Lung (tissue), 12 donors: ENCODE results near the gene LEKR1. TPM values are rescaled to one million over a fixed set of nuclear protein-coding genes. Genes with fewer than 3 reads are reported as not detected.

Experiments used
- ATAC-seq: fragments of 200-7000 bp; cut with Tn5 transposase; one replicate; pipeline ENCODE4 v1.9.1; 2020; ENCODE audit warnings: moderate number of reproducible peaks; ENCODE audit not compliant: insufficient read depth, low FRiP score
- DNase-seq, 3 donors: peaks; one replicate each; pipeline ENCODE4 v3.0.0-alpha.2; 2013 to 2017
- H3K27ac ChIP-seq, 2 donors: one replicate each; pipeline ENCODE4 v1.5.1; 2013; ENCODE audit warnings: mild to moderate bottlenecking in 2 of 2, moderate library complexity in 2 of 2, control low read depth in 1 of 2, inconsistent platforms in 1 of 2, low read depth in 1 of 2, low read length in 1 of 2
- H3K27me3 ChIP-seq, 3 donors: one replicate each; pipeline ENCODE4 v1.5.1; 2013; ENCODE audit warnings: low read length in 2 of 3; ENCODE audit not compliant: control insufficient read depth in 3 of 3, insufficient read depth in 3 of 3
- H3K36me3 ChIP-seq, 4 donors: one replicate each; pipeline ENCODE4 v1.5.1; 2013; ENCODE audit warnings: low read length in 4 of 4, mild to moderate bottlenecking in 1 of 4, moderate library complexity in 1 of 4; ENCODE audit not compliant: control insufficient read depth in 4 of 4, insufficient read depth in 4 of 4
- H3K4me1 ChIP-seq, 5 donors: one replicate each; pipeline ENCODE4 v1.5.1; 2013; ENCODE audit warnings: low read length in 5 of 5, mild to moderate bottlenecking in 2 of 5, moderate library complexity in 1 of 5; ENCODE audit not compliant: control insufficient read depth in 5 of 5, insufficient read depth in 5 of 5
- H3K4me3 ChIP-seq: one replicate; pipeline ENCODE4 v1.5.1; 2013; ENCODE audit warnings: mild to moderate bottlenecking, control low read depth, moderate library complexity
- H3K9ac ChIP-seq, 2 donors: one replicate each; pipeline ENCODE4 v1.5.1; 2013; ENCODE audit warnings: low read length in 2 of 2, control low read depth in 1 of 2; ENCODE audit not compliant: insufficient read depth in 1 of 2
- H3K9me3 ChIP-seq, 4 donors: one replicate each; pipeline ENCODE4 v1.5.1; 2013; ENCODE audit warnings: low read length in 3 of 4, mild to moderate bottlenecking in 1 of 4, moderate library complexity in 1 of 4; ENCODE audit not compliant: control insufficient read depth in 4 of 4, insufficient read depth in 3 of 4
- WGBS, 2 donors: extraction: QIAGEN DNeasy Blood & Tissue Kit; methylation state at CpG; one replicate each; pipeline ENCODE4 v1.1.7; 2013; 5-methylcytosine and 5-hydroxymethylcytosine counted together
- polyA plus RNA-seq, 2 donors: library from polyadenylated mRNA; stranded (reverse); fragments of 200-250 nt; gene quantifications; one replicate each; pipeline ENCODE4 v1.2.1, GENCODE V29; 2013
- total RNA-seq, 2 donors: library from RNA; depleted of rRNA in 1 of 2; stranded (reverse); fragments of >200 nt in 1 of 2; gene quantifications; one replicate each; pipeline ENCODE4 v1.2.1, GENCODE V29; 2014 to 2021
- TF ChIP-seq, protein P1 (sequence below): IDR thresholded peaks from 2 replicates; pipeline ENCODE4 v1.5.1; 2012; ENCODE audit warnings: mild to moderate bottlenecking; ENCODE audit errors: control extremely low read depth, extremely low read depth
- donor health status: control.
- donor health status: control.
- donor health status: Bipolar disorder and iron deficiency.
- donor health status: healthy.
- donor health status: DM: yes; HTN: yes; CAD: no.

Gene LEKR1
- total and polyA plus RNA-seq, 4 donors: 0.71 to 5.4 (median 3.2) TPM

DNA sequence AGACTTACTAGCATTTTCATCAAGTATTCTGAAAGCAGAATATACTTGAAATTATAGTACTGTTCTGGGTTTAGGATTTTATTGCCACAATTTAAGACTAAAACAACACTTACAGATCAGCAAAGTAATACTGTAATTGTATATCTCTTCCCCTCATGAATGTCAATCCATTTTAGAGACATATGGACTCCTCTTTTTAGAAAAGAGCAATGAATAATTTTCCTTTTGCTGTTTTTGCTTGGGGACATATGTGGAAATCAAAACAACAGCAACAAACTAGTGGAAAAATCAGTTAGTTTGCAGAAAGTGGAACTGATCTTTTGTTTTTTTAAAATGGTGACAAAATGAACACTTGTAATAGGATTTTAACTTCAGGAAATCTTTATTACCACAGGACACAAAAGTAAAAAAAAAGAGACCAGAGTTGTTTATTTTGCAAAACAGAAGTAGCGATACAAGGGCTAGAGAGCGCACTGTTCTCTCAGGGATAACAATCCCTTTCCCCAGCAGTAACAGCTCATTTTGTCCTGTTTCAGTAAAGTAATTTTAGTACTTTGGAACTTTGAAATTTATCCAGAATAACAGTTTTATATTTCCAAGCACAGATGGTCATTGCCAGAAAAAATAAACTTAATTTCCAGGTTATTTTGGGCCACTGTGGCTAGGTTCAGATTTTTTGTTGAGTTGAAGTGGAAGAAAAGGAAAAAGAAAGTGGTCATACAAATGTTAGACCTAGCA is 17.1 kb downstream of the LEKR1 start:
- WGBS, 2 donors: 75 to 76% methylated on average over 2 of the region's 2 CpGs
- H3K4me1 ChIP-seq: no peaks in the 10 kb centered on the region

DNA sequence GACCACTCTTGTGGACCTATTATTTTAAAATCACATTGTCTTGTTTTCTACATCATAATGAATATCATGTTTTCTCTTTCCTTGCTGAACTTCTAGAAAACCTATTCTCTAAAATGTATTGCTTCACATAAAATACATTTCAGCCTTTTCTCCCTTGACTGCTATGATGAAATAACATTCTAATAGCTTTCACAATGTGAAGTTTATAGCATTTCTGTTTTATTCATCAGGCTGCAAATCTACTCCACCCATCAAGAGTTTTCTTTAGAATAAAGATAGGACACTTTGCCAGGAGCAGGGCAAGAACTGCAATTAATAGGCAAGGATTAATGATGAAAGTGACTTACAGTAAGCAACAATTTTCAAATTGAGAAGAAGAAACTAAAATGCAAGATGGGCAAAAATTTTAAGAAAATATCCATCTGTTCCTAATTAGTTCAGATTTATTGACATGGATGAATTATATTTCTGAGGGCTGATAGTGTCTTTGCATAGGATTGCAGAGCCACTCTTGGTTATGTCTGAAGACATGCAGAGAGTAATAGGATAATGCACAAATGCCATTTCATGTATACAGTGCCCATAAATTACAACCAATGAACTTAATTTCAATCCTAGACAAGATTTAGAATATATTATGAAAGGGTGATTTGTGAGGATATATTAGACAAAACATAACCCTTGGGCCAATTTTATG is 21.7 kb downstream of the LEKR1 start:
- TF ChIP-seq, protein P1, sequence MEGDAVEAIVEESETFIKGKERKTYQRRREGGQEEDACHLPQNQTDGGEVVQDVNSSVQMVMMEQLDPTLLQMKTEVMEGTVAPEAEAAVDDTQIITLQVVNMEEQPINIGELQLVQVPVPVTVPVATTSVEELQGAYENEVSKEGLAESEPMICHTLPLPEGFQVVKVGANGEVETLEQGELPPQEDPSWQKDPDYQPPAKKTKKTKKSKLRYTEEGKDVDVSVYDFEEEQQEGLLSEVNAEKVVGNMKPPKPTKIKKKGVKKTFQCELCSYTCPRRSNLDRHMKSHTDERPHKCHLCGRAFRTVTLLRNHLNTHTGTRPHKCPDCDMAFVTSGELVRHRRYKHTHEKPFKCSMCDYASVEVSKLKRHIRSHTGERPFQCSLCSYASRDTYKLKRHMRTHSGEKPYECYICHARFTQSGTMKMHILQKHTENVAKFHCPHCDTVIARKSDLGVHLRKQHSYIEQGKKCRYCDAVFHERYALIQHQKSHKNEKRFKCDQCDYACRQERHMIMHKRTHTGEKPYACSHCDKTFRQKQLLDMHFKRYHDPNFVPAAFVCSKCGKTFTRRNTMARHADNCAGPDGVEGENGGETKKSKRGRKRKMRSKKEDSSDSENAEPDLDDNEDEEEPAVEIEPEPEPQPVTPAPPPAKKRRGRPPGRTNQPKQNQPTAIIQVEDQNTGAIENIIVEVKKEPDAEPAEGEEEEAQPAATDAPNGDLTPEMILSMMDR: no peak
- ATAC-seq: no peak
- H3K27ac ChIP-seq: no peak overlapping the region

More for the DNA sequence above, 17.1 kb downstream of the LEKR1 start:
- Histone ChIP-seq H3K9ac (no peak overlapping the region), H3K27me3 (no peaks in the 10 kb centered on the region), H3K4me3 (no peak overlapping the region), H3K36me3 (no peaks in the 10 kb centered on the region), H3K27ac (no peak overlapping the region), H3K9me3 (no peaks in the 10 kb centered on the region)
- ATAC-seq: no peak
- DNase-seq: peak in 1 of 3 donors; percentile 6
- TF ChIP-seq, protein P1: no peak

DNA sequence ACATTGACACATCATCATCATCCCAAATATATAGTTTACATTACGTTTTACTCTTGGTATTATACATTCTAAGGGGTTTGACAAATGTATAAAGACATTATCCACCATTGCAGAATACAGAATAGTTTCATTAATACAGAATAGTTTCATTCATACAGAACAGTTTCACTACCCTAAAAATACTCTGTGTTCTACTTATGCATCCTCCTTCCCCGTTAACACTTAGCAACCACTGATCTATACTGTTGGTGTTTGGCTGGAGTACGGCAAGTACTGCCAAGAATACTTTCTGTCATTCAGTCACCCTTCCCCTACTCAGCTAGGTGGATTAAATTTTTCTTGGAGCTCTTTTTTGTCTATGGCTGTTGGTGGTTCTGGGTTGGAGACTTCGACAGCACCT is 33.4 kb downstream of the LEKR1 start:
- no peak overlapping the region for H3K4me3 ChIP-seq
- TF ChIP-seq, protein P1: no peak
- H3K9me3 ChIP-seq: no peaks in the 10 kb centered on the region
- H3K9ac ChIP-seq: no peak overlapping the region
- DNase-seq (no peak), ATAC-seq (no peak)
- no peaks in the 10 kb centered on the region for H3K4me1 ChIP-seq
- H3K27ac ChIP-seq: no peak overlapping the region
- 76 to 77% methylated on average over 4 of the region's 4 CpGs for WGBS, 2 donors
- H3K27me3 ChIP-seq: no peaks in the 10 kb centered on the region
- no peaks in the 10 kb centered on the region for H3K36me3 ChIP-seq

More for the DNA sequence above, 21.7 kb downstream of the LEKR1 start:
- H3K36me3 ChIP-seq: no peaks in the 10 kb centered on the region
- no peak overlapping the region for H3K4me3 ChIP-seq
- no peaks in the 10 kb centered on the region for H3K9me3 ChIP-seq
- no peak overlapping the region for H3K9ac ChIP-seq
- no peak for DNase-seq
- H3K4me1 ChIP-seq: no peaks in the 10 kb centered on the region
- no peaks in the 10 kb centered on the region for H3K27me3 ChIP-seq
